Ishikawa (cell line): Measurements from ENCODE around the gene LANCL1.

Experiments used
- CEBPB ChIP-seq: IDR thresholded peaks from 2 replicates; pipeline ENCODE4 v1.6.1; 2012
- CREB1 ChIP-seq: IDR thresholded peaks from 2 replicates; pipeline ENCODE4 v1.6.1; 2012; ENCODE audit warnings: low read depth
- EGR1 ChIP-seq: IDR thresholded peaks from 2 replicates; pipeline ENCODE4 v1.6.1; 2012
- EP300 ChIP-seq: IDR thresholded peaks from 2 replicates; pipeline ENCODE4 v1.6.1; 2012; ENCODE audit warnings: borderline replicate concordance
- FOXM1 ChIP-seq: IDR thresholded peaks from 2 replicates; pipeline ENCODE4 v1.6.1; 2012; ENCODE audit warnings: low read depth, borderline replicate concordance
- NFIC ChIP-seq: IDR thresholded peaks from 2 replicates; pipeline ENCODE4 v1.6.1; 2012
- RAD21 ChIP-seq: IDR thresholded peaks from 2 replicates; pipeline ENCODE4 v1.6.1; 2012; ENCODE audit warnings: low read depth
- TAF1 ChIP-seq: IDR thresholded peaks from 2 replicates; pipeline ENCODE4 v1.6.1; 2012; ENCODE audit warnings: low read depth, mild to moderate bottlenecking
- TCF12 ChIP-seq: IDR thresholded peaks from 2 replicates; pipeline ENCODE4 v1.6.1; 2012; ENCODE audit warnings: low read depth
- YY1 ChIP-seq: IDR thresholded peaks from 2 replicates; pipeline ENCODE4 v1.6.1; 2012; ENCODE audit warnings: low read depth
- TF ChIP-seq, protein P1 (sequence below): IDR thresholded peaks from 2 replicates; pipeline ENCODE4 v1.6.1; 2012
- TF ChIP-seq, protein P2 (sequence below): IDR thresholded peaks from 2 replicates; pipeline ENCODE4 v1.6.1; 2012; ENCODE audit warnings: low read depth, mild to moderate bottlenecking
- TF ChIP-seq, protein P3 (sequence below): IDR thresholded peaks from 2 replicates; pipeline ENCODE4 v1.6.1; 2012

DNA sequence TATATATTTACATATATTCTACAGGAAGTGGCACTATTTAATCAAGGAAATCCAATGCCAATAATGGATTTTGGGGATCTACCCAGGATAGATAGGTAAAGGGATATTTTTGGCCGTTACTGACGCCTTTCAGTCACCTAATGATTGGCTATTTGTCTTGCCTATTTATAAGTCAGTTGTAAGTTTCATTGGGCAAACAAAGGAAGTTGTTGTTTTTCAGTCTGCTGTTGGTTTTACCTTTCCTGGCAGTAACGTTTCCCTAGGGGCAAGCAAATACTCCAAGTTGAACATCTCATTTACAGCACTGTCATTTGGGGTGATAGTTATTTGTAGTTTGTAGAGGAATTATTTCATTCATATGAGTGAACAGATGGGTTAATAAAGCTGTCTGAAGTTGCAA is 17.0 kb upstream of the LANCL1 start:
- TF ChIP-seq NFIC (no peak), EP300 (no peak), EGR1 (no peak), TCF12 (no peak), YY1 (no peak), TAF1 (no peak), RAD21 (no peak), CREB1 (no peak), CEBPB (no peak), FOXM1 (no peak)
- TF ChIP-seq, protein P1, sequence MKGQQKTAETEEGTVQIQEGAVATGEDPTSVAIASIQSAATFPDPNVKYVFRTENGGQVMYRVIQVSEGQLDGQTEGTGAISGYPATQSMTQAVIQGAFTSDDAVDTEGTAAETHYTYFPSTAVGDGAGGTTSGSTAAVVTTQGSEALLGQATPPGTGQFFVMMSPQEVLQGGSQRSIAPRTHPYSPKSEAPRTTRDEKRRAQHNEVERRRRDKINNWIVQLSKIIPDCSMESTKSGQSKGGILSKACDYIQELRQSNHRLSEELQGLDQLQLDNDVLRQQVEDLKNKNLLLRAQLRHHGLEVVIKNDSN = no peak
- TF ChIP-seq, protein P2, sequence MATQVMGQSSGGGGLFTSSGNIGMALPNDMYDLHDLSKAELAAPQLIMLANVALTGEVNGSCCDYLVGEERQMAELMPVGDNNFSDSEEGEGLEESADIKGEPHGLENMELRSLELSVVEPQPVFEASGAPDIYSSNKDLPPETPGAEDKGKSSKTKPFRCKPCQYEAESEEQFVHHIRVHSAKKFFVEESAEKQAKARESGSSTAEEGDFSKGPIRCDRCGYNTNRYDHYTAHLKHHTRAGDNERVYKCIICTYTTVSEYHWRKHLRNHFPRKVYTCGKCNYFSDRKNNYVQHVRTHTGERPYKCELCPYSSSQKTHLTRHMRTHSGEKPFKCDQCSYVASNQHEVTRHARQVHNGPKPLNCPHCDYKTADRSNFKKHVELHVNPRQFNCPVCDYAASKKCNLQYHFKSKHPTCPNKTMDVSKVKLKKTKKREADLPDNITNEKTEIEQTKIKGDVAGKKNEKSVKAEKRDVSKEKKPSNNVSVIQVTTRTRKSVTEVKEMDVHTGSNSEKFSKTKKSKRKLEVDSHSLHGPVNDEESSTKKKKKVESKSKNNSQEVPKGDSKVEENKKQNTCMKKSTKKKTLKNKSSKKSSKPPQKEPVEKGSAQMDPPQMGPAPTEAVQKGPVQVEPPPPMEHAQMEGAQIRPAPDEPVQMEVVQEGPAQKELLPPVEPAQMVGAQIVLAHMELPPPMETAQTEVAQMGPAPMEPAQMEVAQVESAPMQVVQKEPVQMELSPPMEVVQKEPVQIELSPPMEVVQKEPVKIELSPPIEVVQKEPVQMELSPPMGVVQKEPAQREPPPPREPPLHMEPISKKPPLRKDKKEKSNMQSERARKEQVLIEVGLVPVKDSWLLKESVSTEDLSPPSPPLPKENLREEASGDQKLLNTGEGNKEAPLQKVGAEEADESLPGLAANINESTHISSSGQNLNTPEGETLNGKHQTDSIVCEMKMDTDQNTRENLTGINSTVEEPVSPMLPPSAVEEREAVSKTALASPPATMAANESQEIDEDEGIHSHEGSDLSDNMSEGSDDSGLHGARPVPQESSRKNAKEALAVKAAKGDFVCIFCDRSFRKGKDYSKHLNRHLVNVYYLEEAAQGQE = no peak
- TF ChIP-seq, protein P3, sequence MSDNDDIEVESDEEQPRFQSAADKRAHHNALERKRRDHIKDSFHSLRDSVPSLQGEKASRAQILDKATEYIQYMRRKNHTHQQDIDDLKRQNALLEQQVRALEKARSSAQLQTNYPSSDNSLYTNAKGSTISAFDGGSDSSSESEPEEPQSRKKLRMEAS = no peak
